K562 (cell line): Measurements from ENCODE around the gene CPPED1. TPM values are rescaled to one million over a fixed set of nuclear protein-coding genes. Genes with fewer than 3 reads are reported as not detected.

ENCODE experiments used
- ATAC-seq: fragments of 200-7000 bp; cut with Tn5 transposase; 3 replicates; pipeline ENCODE4 v1.9.1; 2020; ENCODE audit warnings: moderate library complexity
- BruUV-seq: library from RNA; stranded (reverse); fragments of 400-500 nt; replicated peaks from 2 replicates; lab custom pipeline; 2021; lab: Mats Ljungman, UMichigan
- CTCF ChIA-PET: fragments of 300-600 bp; formaldehyde crosslinking; extraction: SDS; loops from one replicate; lab custom pipeline; 2021; ENCODE audit warnings: low intra/inter-chr PET ratio; lab: Yijun Ruan, JAX
- POLR2A ChIA-PET: fragments of 300-600, 350-650 bp; sonication (Branson Sonifier 250); formaldehyde crosslinking; extraction: SDS; loops from one replicate; lab custom pipeline; 2021; ENCODE audit warnings: antibody characterized with exemption, inconsistent platforms; lab: Yijun Ruan, JAX
- DNase-seq, 4 experiments: peaks; one replicate each; pipeline versions ENCODE4 v3.0.0 to v3.0.0-alpha.2; 2011 to 2018; ENCODE audit warnings: low spot score in 3 of 4, mixed read lengths in 3 of 4; ENCODE audit errors: extremely low read depth in 1 of 4
- FAIRE-seq: peaks from 2 replicates; lab custom pipeline; 2011; peaks lifted over from hg19 to GRCh38; lab: Jason Lieb, UNC
- H2AFZ ChIP-seq: 2 replicates; pipeline ENCODE4 v1.6.0; 2011; ENCODE audit warnings: low read depth, low read length, control low read depth, inconsistent platforms
- H3K27ac ChIP-seq: fragments of 200-600 bp; 3 replicates; pipeline ENCODE4 v1.8.0; 2011; ENCODE audit warnings: low read depth, mild to moderate bottlenecking, control low read depth, inconsistent platforms, low read length, moderate library complexity, mixed read lengths; ENCODE audit errors: extremely low read depth
- H3K27me3 ChIP-seq, 2 experiments: fragments of 300-600 bp in 1 of 2; 2 replicates in 1 of 2; 3 replicates in 1 of 2; pipeline versions ENCODE4 v1.6.0 to v1.8.0; 2011; ENCODE audit warnings: inconsistent platforms in 2 of 2, low read length in 2 of 2, mild to moderate bottlenecking in 1 of 2, mixed read lengths in 1 of 2, moderate library complexity in 1 of 2; ENCODE audit not compliant: control insufficient read depth in 2 of 2, insufficient read depth in 2 of 2
- H3K36me3 ChIP-seq: fragments of 300-600 bp; 3 replicates; pipeline ENCODE4 v1.8.0; 2011; ENCODE audit warnings: mild to moderate bottlenecking, low read length, inconsistent platforms; ENCODE audit not compliant: control insufficient read depth, insufficient read depth
- H3K4me1 ChIP-seq, 2 experiments: fragments of 200-600 bp in 1 of 2; replicated peaks in 1 of 2; 2 replicates in 1 of 2; 3 replicates in 1 of 2; pipeline versions ENCODE4 v1.5.1 to v1.8.0; 2011; ENCODE audit warnings: inconsistent platforms in 2 of 2, low read length in 2 of 2, mild to moderate bottlenecking in 1 of 2, mixed read lengths in 1 of 2, moderate library complexity in 1 of 2; ENCODE audit not compliant: control insufficient read depth in 2 of 2, insufficient read depth in 2 of 2
- H3K4me2 ChIP-seq: 2 replicates; pipeline ENCODE4 v1.6.1; 2011; ENCODE audit warnings: low read length, control low read depth, inconsistent platforms, mixed read lengths; ENCODE audit not compliant: insufficient read depth
- H3K4me3 ChIP-seq: fragments of 200-600 bp; sonication (generic), shearing (Covaris generic); 2 replicates; pipeline ENCODE4 v1.5.1; 2016; ENCODE audit warnings: control low read depth, inconsistent platforms
- H3K79me2 ChIP-seq: fragments of 200-600 bp; 3 replicates; pipeline ENCODE4 v1.8.0; 2011; ENCODE audit warnings: low read length, inconsistent platforms; ENCODE audit not compliant: control insufficient read depth, insufficient read depth
- H3K9ac ChIP-seq, 2 experiments: 2 replicates each; pipeline versions ENCODE4 v1.6.0 to v1.6.1; 2011; ENCODE audit warnings: low read depth in 2 of 2, low read length in 2 of 2, control low read depth in 1 of 2, inconsistent platforms in 1 of 2, mild to moderate bottlenecking in 1 of 2, mixed read lengths in 1 of 2; ENCODE audit not compliant: insufficient read depth in 1 of 2
- H3K9me1 ChIP-seq: one replicate; pipeline ENCODE4 v1.6.0; 2011; ENCODE audit warnings: inconsistent platforms, mild to moderate bottlenecking, low read length, moderate library complexity; ENCODE audit not compliant: control insufficient read depth, insufficient read depth
- H3K9me3 ChIP-seq: replicated peaks from 2 replicates; pipeline ENCODE4 v1.5.1; 2011; ENCODE audit warnings: low read depth, low read length, inconsistent platforms; ENCODE audit not compliant: control insufficient read depth, insufficient read depth
- H4K20me1 ChIP-seq: replicated peaks from 2 replicates; pipeline ENCODE4 v1.6.1; 2011; ENCODE audit warnings: low read length, inconsistent platforms, mixed read lengths; ENCODE audit not compliant: control insufficient read depth, insufficient read depth
- DMBX1 ChIP-seq: fragments of 250-450 bp; sonication (Bioruptor Pico); IDR thresholded peaks from 2 replicates; pipeline ENCODE4 v1.8.0; 2022; ENCODE audit warnings: inconsistent platforms, mild to moderate bottlenecking, moderate library complexity, borderline replicate concordance
- FOSL1 ChIP-seq: fragments of 200-800 bp; sonication (Bioruptor generic); conservative IDR thresholded peaks from 2 replicates; pipeline ENCODE4 v1.6.1; 2016; ENCODE audit warnings: missing genetic modification characterization, missing compliant biosample characterization
- HEY1 ChIP-seq: fragments of 250-450 bp; sonication (Bioruptor Pico); IDR thresholded peaks from 2 replicates; pipeline ENCODE4 v1.5.0; 2020; ENCODE audit warnings: mild to moderate bottlenecking, moderate library complexity, borderline replicate concordance
- HNRNPH1 ChIP-seq: fragments of 200-400 bp; formaldehyde crosslinking; optimal IDR thresholded peaks from 2 replicates; pipeline ENCODE3; 2017; ENCODE audit warnings: low read depth, mild to moderate bottlenecking, low read length, moderate library complexity
- KDM1A ChIP-seq, 2 experiments: fragments of 450-650 bp; IDR thresholded peaks; 2 replicates each; pipeline ENCODE4 v1.6.1; 2016; ENCODE audit warnings: mild to moderate bottlenecking in 2 of 2
- MEIS2 ChIP-seq: fragments of 450-650 bp; IDR thresholded peaks from 2 replicates; pipeline ENCODE4 v1.6.1; 2014; ENCODE audit warnings: mild to moderate bottlenecking; ENCODE audit not compliant: partially characterized antibody
- MTF1 ChIP-seq: fragments of 250-450 bp; sonication (Bioruptor Pico); IDR thresholded peaks from 2 replicates; pipeline ENCODE4 v1.9.0; 2021; ENCODE audit warnings: moderate library complexity, mild to moderate bottlenecking, inconsistent platforms, borderline replicate concordance
- NR2C2 ChIP-seq, 2 experiments: fragments of 200-800 bp in 1 of 2; sonication (Bioruptor generic) in 1 of 2; sonication (generic) in 1 of 2; formaldehyde crosslinking in 1 of 2; IDR thresholded peaks; 2 replicates each; pipeline versions ENCODE4 v1.6.1 to v1.8.0; 2016 to 2022; ENCODE audit warnings: mild to moderate bottlenecking in 1 of 2, missing compliant biosample characterization in 1 of 2, missing genetic modification characterization in 1 of 2, missing genetic modification reagents in 1 of 2
- TEAD4 ChIP-seq, 2 experiments: sonication (generic) in 1 of 2; formaldehyde crosslinking in 1 of 2; IDR thresholded peaks; 2 replicates each; pipeline versions ENCODE4 v1.6.1 to v1.8.0; 2012 to 2022; ENCODE audit warnings: borderline replicate concordance in 1 of 2, inconsistent platforms in 1 of 2, low read length in 1 of 2, mild to moderate bottlenecking in 1 of 2, missing genetic modification reagents in 1 of 2
- U2AF2 ChIP-seq: fragments of 200-400 bp; formaldehyde crosslinking; optimal IDR thresholded peaks from 2 replicates; pipeline ENCODE3; 2017; ENCODE audit warnings: low read depth, mild to moderate bottlenecking, low read length
- ZBTB17 ChIP-seq: fragments of 450-650 bp; formaldehyde crosslinking; IDR thresholded peaks from 2 replicates; pipeline ENCODE4 v1.4.0; 2020; ENCODE audit warnings: mild to moderate bottlenecking
- ZNF23 ChIP-seq: fragments of 250-450 bp; sonication (Bioruptor Pico); IDR thresholded peaks from 2 replicates; pipeline ENCODE4 v1.4.0; 2020; ENCODE audit warnings: mild to moderate bottlenecking
- WGBS: fragments of 100-300 bp; shearing (Covaris generic); methylation state at CpG from one replicate; pipeline ENCODE4 v1.1.6; 2016; ENCODE audit warnings: low coverage, mixed read lengths; ENCODE audit not compliant: insufficient coverage; ENCODE audit errors: missing lambda C conversion rate; 5-methylcytosine and 5-hydroxymethylcytosine counted together
- in situ Hi-C: fragments of 300-500 bp; cut with MboI; formaldehyde crosslinking; loops from 4 replicates; pipeline ENCODE4 v1.15.0; 2018; ENCODE audit warnings: inconsistent platforms, mixed read lengths
- intact Hi-C: fragments of 100-400 bp; cut with micrococcal nuclease; formaldehyde crosslinking; loops from 2 replicates; pipeline ENCODE4 v1.14.2; 2022
- polyA plus RNA-seq, 8 experiments: library from polyadenylated mRNA; depleted of rRNA in 4 of 8; stranded (reverse) in 5 of 8; unstranded in 3 of 8; fragments of >200 nt; fragmentation: Nextera tagmentation in 2 of 8; fragmentation: Illumina TruSeq in 1 of 8; extraction: Ambion mirVana in 2 of 8; extraction: Trizol in 1 of 8; gene quantifications; 2 replicates each; pipeline versions ENCODE4 v1.2.1 to v1.2.3, GENCODE V29; 2011 to 2014; ENCODE audit warnings: inconsistent platforms in 1 of 8, missing spikeins in 1 of 8
- total RNA-seq, 7 experiments: library from RNA; depleted of rRNA in 6 of 7; stranded (reverse); fragments of >200 nt in 6 of 7; fragmentation: Illumina TruSeq in 2 of 7; extraction: Trizol in 2 of 7; gene quantifications; 2 replicates each; pipeline versions ENCODE4 v1.2.1 to v1.2.3, GENCODE V29; 2011 to 2021; ENCODE audit warnings: low replicate concordance in 1 of 7
- TF ChIP-seq, protein P1 (sequence below), 2 experiments: fragments of 150-350 bp in 1 of 2; IDR thresholded peaks; 2 replicates each; pipeline ENCODE4 v1.6.1; 2012 to 2016; ENCODE audit warnings: low read depth in 2 of 2, low read length in 2 of 2, mild to moderate bottlenecking in 1 of 2, moderate library complexity in 1 of 2
- TF ChIP-seq, protein P2 (sequence below), 2 experiments: fragments of 450-650 bp; IDR thresholded peaks; 2 replicates each; pipeline ENCODE4 v1.6.1; 2016

CPPED1 gene
- total and polyA plus RNA-seq, 9 of the 15 experiments (the other 6 are each of a cell fraction or from before 2014, with no cell fraction given): 7.5 to 25.7 (median 16.9) TPM

- peak; percentile 18 for TF ChIP-seq MEIS2
- peak; percentile 94 for TF ChIP-seq FOSL1
- TF ChIP-seq KDM1A (IDR thresholded peaks at IDR 0.05): peak in 1 of 2 experiments; percentile 43; a peak in 1 of 4 replicates
- TF ChIP-seq HNRNPH1: no peak
- TF ChIP-seq TEAD4 (IDR thresholded peaks at IDR 0.05; ENCODE audit: low read length): peak; percentile 79; the same call in 1 of the 2 replicates
- no peak for TF ChIP-seq TEAD4 (CRISPR knock-in tag; IDR thresholded peaks at IDR 0.05; ENCODE audit: borderline replicate concordance)
- no peak for TF ChIP-seq U2AF2
- TF ChIP-seq NR2C2 (CRISPR knock-in tag; IDR thresholded peaks at IDR 0.05): no peak
- peak; percentile 62; the same call in 1 of the 2 replicates for TF ChIP-seq NR2C2 (tag; IDR thresholded peaks at IDR 0.05)
Measured at GRCh38 chr16:12646490-12647274, 157.0 kb downstream of the CPPED1 start (continued).

- Histone ChIP-seq H3K9me1 (no peaks in the 10 kb centered on the region), H3K4me1 (peaks cover 4 to 11% of the 10 kb centered on the region in 2 experiments; a peak in 4 of 5 replicates), H3K9ac (no peak overlapping the region), H3K79me2 (no peaks in the 10 kb centered on the region), H3K27me3 (no peaks in the 10 kb centered on the region; a peak in 1 of 5 replicates), H2AFZ (no peak overlapping the region; the same call in 1 of the 2 replicates), H4K20me1 (no peaks in the 10 kb centered on the region), H3K4me3 (no peak overlapping the region), H3K27ac (no peak overlapping the region), H3K36me3 (no peaks in the 10 kb centered on the region), H3K9me3 (no peaks in the 10 kb centered on the region), H3K4me2 (no peak overlapping the region; the same call in 1 of the 2 replicates)
- POLR2A ChIA-PET: interaction anchor here (0.6 kb wide), 1 partner anchor 44 kb away, joined by 5 read pairs; no protein-coding TSS in a partner anchor
- no peak for DNase-seq
- CTCF ChIA-PET: no interaction called here
- no TSS peak for BruUV-seq
- in situ Hi-C loops (no loop called here), intact Hi-C loops (no loop called here)
- ATAC-seq: no peak
- FAIRE-seq: no peak
- 8% methylated on average over 4 of the region's 4 CpGs for WGBS
- TF ChIP-seq MTF1 (CRISPR knock-in tag) (no peak), DMBX1 (CRISPR knock-in tag) (no peak), ZNF23 (CRISPR knock-in tag) (peak; percentile 75; the same call in 1 of the 2 replicates), ZBTB17 (CRISPR knock-in tag) (peak; percentile 97), HEY1 (CRISPR knock-in tag) (no peak)
- TF ChIP-seq, protein P1, sequence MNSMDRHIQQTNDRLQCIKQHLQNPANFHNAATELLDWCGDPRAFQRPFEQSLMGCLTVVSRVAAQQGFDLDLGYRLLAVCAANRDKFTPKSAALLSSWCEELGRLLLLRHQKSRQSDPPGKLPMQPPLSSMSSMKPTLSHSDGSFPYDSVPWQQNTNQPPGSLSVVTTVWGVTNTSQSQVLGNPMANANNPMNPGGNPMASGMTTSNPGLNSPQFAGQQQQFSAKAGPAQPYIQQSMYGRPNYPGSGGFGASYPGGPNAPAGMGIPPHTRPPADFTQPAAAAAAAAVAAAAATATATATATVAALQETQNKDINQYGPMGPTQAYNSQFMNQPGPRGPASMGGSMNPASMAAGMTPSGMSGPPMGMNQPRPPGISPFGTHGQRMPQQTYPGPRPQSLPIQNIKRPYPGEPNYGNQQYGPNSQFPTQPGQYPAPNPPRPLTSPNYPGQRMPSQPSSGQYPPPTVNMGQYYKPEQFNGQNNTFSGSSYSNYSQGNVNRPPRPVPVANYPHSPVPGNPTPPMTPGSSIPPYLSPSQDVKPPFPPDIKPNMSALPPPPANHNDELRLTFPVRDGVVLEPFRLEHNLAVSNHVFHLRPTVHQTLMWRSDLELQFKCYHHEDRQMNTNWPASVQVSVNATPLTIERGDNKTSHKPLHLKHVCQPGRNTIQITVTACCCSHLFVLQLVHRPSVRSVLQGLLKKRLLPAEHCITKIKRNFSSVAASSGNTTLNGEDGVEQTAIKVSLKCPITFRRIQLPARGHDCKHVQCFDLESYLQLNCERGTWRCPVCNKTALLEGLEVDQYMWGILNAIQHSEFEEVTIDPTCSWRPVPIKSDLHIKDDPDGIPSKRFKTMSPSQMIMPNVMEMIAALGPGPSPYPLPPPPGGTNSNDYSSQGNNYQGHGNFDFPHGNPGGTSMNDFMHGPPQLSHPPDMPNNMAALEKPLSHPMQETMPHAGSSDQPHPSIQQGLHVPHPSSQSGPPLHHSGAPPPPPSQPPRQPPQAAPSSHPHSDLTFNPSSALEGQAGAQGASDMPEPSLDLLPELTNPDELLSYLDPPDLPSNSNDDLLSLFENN (IDR thresholded peaks at IDR 0.05; ENCODE audit: low read depth in 2 of 2, low read length in 2 of 2): 0 out of 4 replicates have a peak, but pooled peaks of 1 of the 2 experiments have one; percentile 44
- TF ChIP-seq, protein P2, sequence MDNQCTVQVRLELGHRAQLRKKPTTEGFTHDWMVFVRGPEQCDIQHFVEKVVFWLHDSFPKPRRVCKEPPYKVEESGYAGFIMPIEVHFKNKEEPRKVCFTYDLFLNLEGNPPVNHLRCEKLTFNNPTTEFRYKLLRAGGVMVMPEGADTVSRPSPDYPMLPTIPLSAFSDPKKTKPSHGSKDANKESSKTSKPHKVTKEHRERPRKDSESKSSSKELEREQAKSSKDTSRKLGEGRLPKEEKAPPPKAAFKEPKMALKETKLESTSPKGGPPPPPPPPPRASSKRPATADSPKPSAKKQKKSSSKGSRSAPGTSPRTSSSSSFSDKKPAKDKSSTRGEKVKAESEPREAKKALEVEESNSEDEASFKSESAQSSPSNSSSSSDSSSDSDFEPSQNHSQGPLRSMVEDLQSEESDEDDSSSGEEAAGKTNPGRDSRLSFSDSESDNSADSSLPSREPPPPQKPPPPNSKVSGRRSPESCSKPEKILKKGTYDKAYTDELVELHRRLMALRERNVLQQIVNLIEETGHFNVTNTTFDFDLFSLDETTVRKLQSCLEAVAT (IDR thresholded peaks at IDR 0.05): peak in 1 of 2 experiments; percentile 80; a peak in 2 of 4 replicates
Measured at GRCh38 chr16:12646098-12646489, 157.6 kb downstream of the CPPED1 start.
